ENCODE measurements around the gene ADGRD2. TPM values are rescaled to one million over a fixed set of nuclear protein-coding genes. Genes with fewer than 3 reads are reported as not detected.

ADGRD2 gene
- total and polyA plus RNA-seq, 9 of the 15 experiments (the other 6 are each of a cell fraction or from before 2014, with no cell fraction given): not detected

DNA sequence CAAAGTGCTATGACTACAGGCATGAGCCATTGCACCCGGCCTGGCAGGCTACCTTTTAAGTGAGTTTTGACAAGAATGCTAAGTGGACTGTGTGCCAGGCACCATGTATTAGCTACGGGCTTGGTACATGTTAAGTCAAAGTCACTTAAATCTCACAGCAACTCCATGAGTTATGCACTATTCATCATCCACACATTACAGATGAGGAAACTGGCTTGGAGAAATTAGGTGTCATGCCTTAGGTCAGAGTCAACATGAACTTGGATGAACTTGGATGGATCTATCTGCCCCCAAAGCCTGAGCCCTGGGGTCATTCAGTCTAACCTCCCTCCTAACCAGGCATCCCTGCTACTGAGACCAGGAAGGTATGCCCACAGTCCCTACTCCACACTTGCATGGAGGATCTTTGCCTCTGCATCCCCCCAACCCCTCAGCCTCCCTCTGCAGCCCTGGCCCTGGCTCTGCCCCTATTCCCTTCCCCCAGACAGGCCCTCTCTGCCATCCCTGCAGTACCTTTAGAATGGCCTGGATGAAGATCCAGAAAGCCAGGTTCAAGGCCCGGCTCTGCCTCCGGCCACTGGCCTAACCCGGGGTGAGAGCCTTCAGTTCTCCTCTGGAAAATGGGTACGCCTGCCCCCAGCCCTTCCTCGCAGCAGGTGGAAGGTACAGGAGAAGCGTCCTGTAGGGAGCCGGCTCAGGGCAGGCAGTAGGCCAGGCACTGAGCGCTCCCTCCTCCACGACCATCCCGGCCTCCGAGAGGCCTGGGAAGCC is 685 bp upstream of the ADGRD2 start:
- no peak for TF ChIP-seq CUX1 (CRISPR knock-in tag; IDR thresholded peaks at IDR 0.05)
- TF ChIP-seq ZBTB1 (CRISPR knock-in tag; IDR thresholded peaks at IDR 0.05; ENCODE audit: borderline replicate concordance, low read depth): no peak
- no peak for TF ChIP-seq ZNF384 (IDR thresholded peaks at IDR 0.05; ENCODE audit: low read depth, low read length)
- no peak for TF ChIP-seq MIER1 (IDR thresholded peaks at IDR 0.05; ENCODE audit: low read depth)
- Histone ChIP-seq H3K4me3 (no peak overlapping the region), H3K9me1 (ENCODE audit: control insufficient read depth, insufficient read depth, low read length) (no peaks in the 10 kb centered on the region), H3K9ac (ENCODE audit: insufficient read depth in 1 of 2, low read depth in 2 of 2, low read length in 2 of 2) (no peak overlapping the region), H3K27me3 (ENCODE audit: control insufficient read depth in 2 of 2, insufficient read depth in 2 of 2, low read length in 2 of 2) (peaks cover 5 to 24% of the 10 kb centered on the region in 2 experiments; a peak in 3 of 5 replicates), H3K4me1 (replicated peaks in 1 of 2; ENCODE audit: control insufficient read depth in 2 of 2, insufficient read depth in 2 of 2, low read length in 2 of 2) (peaks cover 8 to 34% of the 10 kb centered on the region in 2 experiments), H2AFZ (ENCODE audit: low read depth, low read length) (no peak overlapping the region), H4K20me1 (replicated peaks; ENCODE audit: control insufficient read depth, insufficient read depth, low read length) (peaks cover 23% of the 10 kb centered on the region), H3K9me3 (replicated peaks; ENCODE audit: control insufficient read depth, insufficient read depth, low read depth, low read length) (no peaks in the 10 kb centered on the region), H3K79me2 (ENCODE audit: control insufficient read depth, insufficient read depth, low read length) (no peaks in the 10 kb centered on the region), H3K36me3 (ENCODE audit: control insufficient read depth, insufficient read depth, low read length) (no peaks in the 10 kb centered on the region), H3K4me2 (ENCODE audit: insufficient read depth, low read length) (no peak overlapping the region), H3K27ac (ENCODE audit: extremely low read depth, low read depth, low read length) (no peak overlapping the region)
- FAIRE-seq: peak; percentile 26
- intact Hi-C loops (cut with micrococcal nuclease): no loop called here
- BruUV-seq (replicated peaks): no TSS peak
- CTCF ChIA-PET (ENCODE audit: low intra/inter-chr PET ratio): interaction anchor here (0.6 kb wide), 1 partner anchor 126 kb away, joined by 3 read pairs; no protein-coding TSS in a partner anchor
- POLR2A ChIA-PET: interaction anchor here (0.6 to 1.4 kb wide), 2 partner anchors 8 to 15 kb away, joined by 3 to 4 read pairs; no protein-coding TSS in a partner anchor
- in situ Hi-C loops (cut with MboI): no loop called here
- no peak; the same call in 2 of the 3 replicates for ATAC-seq
- no peak for DNase-seq (ENCODE audit: extremely low read depth in 1 of 4, low spot score in 3 of 4)
- WGBS (ENCODE audit: insufficient coverage, low coverage, missing lambda C conversion rate): 30% methylated on average over 10 of the region's 13 CpGs

Measured in K562 (cell line).